Ovary (tissue), 10 donors: Measurements from ENCODE around the gene MXD3. TPM values are rescaled to one million over a fixed set of nuclear protein-coding genes. Genes with fewer than 3 reads are reported as not detected.
"Not testable (repeated sequence)": the region's sequence is repeated elsewhere in the genome, so short reads cannot be mapped to it uniquely, and the experiment has no call there.

Source experiments
- DNase-seq, 5 donors: peaks; one replicate each; pipeline ENCODE4 v3.0.0-alpha.2; 2019 to 2020
- H3K27ac ChIP-seq, 2 donors: fragments of 200-600 bp; one replicate each; pipeline versions ENCODE4 v1.5.1 to v1.8.0; 2019 to 2022
- H3K27me3 ChIP-seq: fragments of 200-600 bp; one replicate; pipeline ENCODE4 v1.8.0; 2022
- H3K36me3 ChIP-seq: fragments of 200-600 bp; sonication (generic); one replicate; pipeline ENCODE4 v1.5.1; 2019
- H3K4me1 ChIP-seq: one replicate; pipeline ENCODE4 v1.8.1; 2013; ENCODE audit warnings: mild to moderate bottlenecking, moderate library complexity; ENCODE audit not compliant: insufficient read depth
- H3K4me3 ChIP-seq: fragments of 200-600 bp; sonication (generic); one replicate; pipeline ENCODE4 v1.5.1; 2017
- H3K9me3 ChIP-seq, 2 donors: fragments of 200-600 bp in 1 of 2; sonication (generic) in 1 of 2; one replicate each; pipeline versions ENCODE4 v1.5.1 to v1.8.1; 2013 to 2019; ENCODE audit warnings: mild to moderate bottlenecking in 1 of 2, moderate library complexity in 1 of 2
- CTCF ChIP-seq, 3 donors: fragments of 450-650 bp in 2 of 3; fragments of 200-600 bp in 1 of 3; IDR thresholded peaks; one replicate each; pipeline versions ENCODE4 v1.5.1 to v1.8.0; 2016 to 2022; ENCODE audit warnings: antibody characterized with exemption in 3 of 3, mild to moderate bottlenecking in 1 of 3
- EP300 ChIP-seq: sonication (generic); formaldehyde crosslinking; IDR thresholded peaks from one replicate; pipeline ENCODE4 v1.6.1; 2017; ENCODE audit warnings: antibody characterized with exemption
- POLR2A ChIP-seq: fragments of 450-650 bp; IDR thresholded peaks from one replicate; pipeline ENCODE4 v1.6.1; 2017; ENCODE audit warnings: antibody characterized with exemption, mild to moderate bottlenecking, moderate library complexity
- WGBS, 3 donors: extraction: QIAGEN DNeasy Blood & Tissue Kit in 1 of 3; methylation state at CpG; one replicate each; pipeline versions ENCODE4 v1.1.5 to v1.1.7; 2013 to 2017; 5-methylcytosine and 5-hydroxymethylcytosine counted together
- intact Hi-C, 4 donors: fragments of 100-400 bp; cut with DNase I; formaldehyde crosslinking; loops; one replicate each; pipeline versions ENCODE4 v1.11.0 to v1.15.1; 2022 to 2023
- long read RNA-seq, 3 donors: library from polyadenylated mRNA in 2 of 3; unstranded in 2 of 3; transcript quantifications; one replicate each; pipeline ENCODE4 v2.0.0 and lab custom pipeline, GENCODE V29; 2021 to 2026
- polyA plus RNA-seq, 2 donors: library from polyadenylated mRNA; stranded (reverse); fragments of 200-250 nt in 1 of 2; fragments of 350-450 nt in 1 of 2; fragmentation: Illumina TruSeq in 1 of 2; extraction: RNeasy Lipid Tissue Mini Kit (QIAGEN cat#74804) in 1 of 2; gene quantifications; one replicate each; pipeline ENCODE4 v1.2.3, GENCODE V29; 2013 to 2014
- total RNA-seq, 7 donors: library from RNA; depleted of rRNA in 2 of 7; stranded (reverse); fragments of >200 nt in 2 of 7; fragmentation: NEBNext Ultra II Directional in 3 of 7; extraction: Animal tissue kit (Norgen Biotek cat#: 25700) in 3 of 7; gene quantifications; one replicate each; pipeline versions ENCODE4 v1.1.0 to v1.2.4, GENCODE V29; 2016 to 2023
- donor health status: DM: no; HTN: no; CAD: no; lungs with moderate emphysema.
- donor health status: DM: no; HTN: no; CAD: no.
- donor health status: Bipolar disorder and iron deficiency.
- donor health status: DM: yes; HTN: yes; CAD: no.
- donor health status: DM: no; HTN: no; CAD: no.
- donor health status: DM: yes; HTN: yes; CAD: no.

The MXD3 gene
- total RNA-seq: 1 to 10 TPM; 3.2 to 9.8 (median 6.2) TPM
- polyA plus RNA-seq: 1 to 10 TPM in 1 of 2 donors, under 1 TPM in 1; 0.30 to 6.0 TPM
- long read RNA-seq, donor 1, partial matches to known transcripts: 1 of 2 reads
- long read RNA-seq, donor 1, other reads (novel, unspliced or antisense): 1 of 2 reads
- long read RNA-seq, donor 2, partial matches to known transcripts: 0 of 2 reads
- long read RNA-seq, donor 2, other reads (novel, unspliced or antisense): 0 of 2 reads
- long read RNA-seq, donor 3, partial matches to known transcripts: 1 of 5 reads
- long read RNA-seq, donor 3, other reads (novel, unspliced or antisense): 3 of 5 reads

GRCh38 chr5:177311723-177312648 is at the start of gene MXD3:
Gene MXD3, minus strand, starts transcription at chr5:177311898. Its CDS starts 68 bp downstream, at chr5:177311830.
- H3K27me3 ChIP-seq: no peaks in the 10 kb centered on the region
- peak; percentile 95 to 98 (median 97) for DNase-seq
- peaks cover 3% of the 10 kb centered on the region for H3K4me1 ChIP-seq
- no peaks in the 10 kb centered on the region for H3K9me3 ChIP-seq
- no peak within 1 kb of the TSS for H3K27ac ChIP-seq
- TF ChIP-seq EP300: no peak
- no peak for TF ChIP-seq POLR2A
- no peak for TF ChIP-seq CTCF (IDR thresholded peaks at IDR 0.05)
- intact Hi-C loops: loop anchor here in 3 of 4 donors (10.0 kb wide), 2 partner anchors 143 to 193 kb away; partner anchors contain the start of gene DOK3 (in 1 of the 3)
- 1% methylated on average over 71 to 78 of the region's 78 CpGs for WGBS, 3 donors
- H3K36me3 ChIP-seq: no peaks in the 10 kb centered on the region
- H3K4me3 ChIP-seq: peak within 1 kb of the TSS; percentile 52

- intact Hi-C loops: loop anchor here in 1 of 4 donors (10.0 kb wide), 1 partner anchor 246 kb away; no protein-coding TSS in a partner anchor
- H3K4me1 ChIP-seq, H3K36me3 ChIP-seq, DNase-seq, H3K27ac ChIP-seq, H3K9me3 ChIP-seq, H3K27me3 ChIP-seq, H3K4me3 ChIP-seq: not testable (repeated sequence)
- 75 to 82% (median 81%) methylated on average over 7 of the region's 7 CpGs for WGBS, 3 donors
Observed at GRCh38 chr5:177360740-177361139, 49.0 kb upstream of the MXD3 start.

DNA sequence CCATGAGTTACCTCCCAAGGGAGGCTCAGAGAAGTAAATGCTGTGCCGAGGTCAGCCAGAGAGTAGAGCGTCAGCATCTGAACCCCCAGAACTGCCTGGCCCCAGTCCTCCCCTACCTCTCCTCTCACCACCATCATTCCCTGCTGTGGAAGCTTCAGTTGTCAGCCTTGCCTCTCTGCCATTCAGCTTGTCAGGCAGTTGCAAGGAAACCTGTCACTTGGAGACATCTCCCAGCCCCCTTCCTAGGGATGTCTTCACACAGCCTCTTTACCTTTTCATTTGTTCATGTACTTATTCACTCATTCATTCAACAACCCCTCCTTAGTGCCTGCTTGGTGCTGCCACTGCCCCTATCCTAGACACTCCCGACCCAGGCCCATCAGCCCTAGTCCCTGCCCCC is 48.2 kb upstream of the MXD3 start:
- intact Hi-C loops: loop anchor here in 1 of 4 donors (10.0 kb wide), 1 partner anchor 245 kb away; no protein-coding TSS in a partner anchor
- Histone ChIP-seq H3K4me1 (peaks cover 2% of the 10 kb centered on the region), H3K27ac (no peak overlapping the region), H3K36me3 (no peaks in the 10 kb centered on the region), H3K27me3 (no peaks in the 10 kb centered on the region), H3K4me3 (no peak overlapping the region), H3K9me3 (no peaks in the 10 kb centered on the region)
- DNase-seq: no peak
- no peak for TF ChIP-seq POLR2A
- no peak for TF ChIP-seq CTCF (IDR thresholded peaks at IDR 0.05)
- TF ChIP-seq EP300: no peak
- WGBS, 3 donors: 70 to 73% (median 70%) methylated on average over 3 of the region's 3 CpGs

- Histone ChIP-seq H3K36me3 (no peaks in the 10 kb centered on the region), H3K27me3 (no peaks in the 10 kb centered on the region), H3K4me3 (no peak overlapping the region), H3K27ac (no peak overlapping the region), H3K9me3 (no peaks in the 10 kb centered on the region), H3K4me1 (peaks cover 2% of the 10 kb centered on the region)
- intact Hi-C loops: no loop called here
- 63 to 91% (median 67%) methylated on average over 6 of the region's 6 CpGs for WGBS, 3 donors
- TF ChIP-seq EP300: no peak
- no peak for TF ChIP-seq POLR2A
- no peak for TF ChIP-seq CTCF (IDR thresholded peaks at IDR 0.05)
- no peak for DNase-seq
Observed at GRCh38 chr5:177359451-177359851, 47.8 kb upstream of the MXD3 start.
